Osteocyte (in vitro differentiated cells): Measurements from ENCODE around the gene ANKRD55. TPM values are rescaled to one million over a fixed set of nuclear protein-coding genes. Genes with fewer than 3 reads are reported as not detected.
A peak's percentile ranks its signal among the peaks of the same experiment; 100 is the strongest.
"Not testable (repeated sequence)": the region's sequence is repeated elsewhere in the genome, so short reads cannot be mapped to it uniquely, and the experiment has no call there.

Experiments used
- DNase-seq: peaks from one replicate; pipeline ENCODE4 v3.0.0; 2021; ENCODE audit warnings: mixed read lengths; ENCODE audit not compliant: unreplicated experiment; ENCODE audit errors: extremely low spot score
- H3K27ac Mint-ChIP-seq: one replicate; pipeline ENCODE4 v1.8.0; 2021; ENCODE audit warnings: mild to moderate bottlenecking, mixed read lengths; ENCODE audit not compliant: unreplicated experiment
- H3K27me3 Mint-ChIP-seq: one replicate; pipeline ENCODE4 v1.8.0; 2021; ENCODE audit warnings: mixed read lengths; ENCODE audit not compliant: unreplicated experiment
- H3K36me3 Mint-ChIP-seq: one replicate; pipeline ENCODE4 v1.8.0; 2021; ENCODE audit warnings: mixed read lengths; ENCODE audit not compliant: unreplicated experiment
- H3K4me1 Mint-ChIP-seq: one replicate; pipeline ENCODE4 v1.8.0; 2021; ENCODE audit warnings: mixed read lengths; ENCODE audit not compliant: unreplicated experiment
- H3K4me3 Mint-ChIP-seq: one replicate; pipeline ENCODE4 v1.8.0; 2021; ENCODE audit warnings: mild to moderate bottlenecking, moderate library complexity, mixed read lengths; ENCODE audit not compliant: unreplicated experiment
- H3K9me3 Mint-ChIP-seq: one replicate; pipeline ENCODE4 v1.8.0; 2021; ENCODE audit warnings: mixed read lengths; ENCODE audit not compliant: unreplicated experiment
- total RNA-seq: library from RNA; stranded (reverse); gene quantifications from 2 replicates; pipeline ENCODE4 v1.2.1, GENCODE V29; 2021
- TF ChIP-seq, protein P1 (sequence below): fragments of 200-600 bp; sonication (generic); IDR thresholded peaks from 2 replicates; pipeline ENCODE4 v1.5.0; 2021; ENCODE audit warnings: antibody characterized with exemption, mild to moderate bottlenecking, moderate library complexity

The ANKRD55 gene
- total RNA-seq, 1 donor from 2014 or later, result not detected

DNA sequence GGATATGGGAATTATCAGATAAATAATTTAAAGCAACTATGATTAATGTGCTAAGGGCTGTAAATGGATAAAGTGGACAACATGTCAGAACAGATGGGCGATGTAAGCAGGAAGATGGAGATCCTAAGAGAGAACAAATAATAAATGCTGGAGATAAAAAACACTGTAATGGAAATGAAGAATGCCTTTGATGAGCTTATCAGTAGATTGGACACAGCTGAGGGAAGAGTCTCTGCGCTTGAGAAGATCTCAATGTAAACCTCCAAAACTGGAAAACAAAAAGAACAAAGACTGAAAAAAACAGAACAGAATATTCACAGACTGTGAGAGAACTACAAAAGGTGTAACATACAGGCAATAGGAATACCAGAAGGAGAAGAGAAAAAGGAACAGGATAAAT, 102.5 kb downstream of the ANKRD55 start:
- DNase-seq, result no peak
- Mint-ChIP-seq H3K4me1 (no peaks in the 10 kb centered on the region), H3K4me3 (no peak overlapping the region), H3K36me3 (peaks cover 1% of the 10 kb centered on the region), H3K27ac (no peak overlapping the region), H3K27me3 (no peaks in the 10 kb centered on the region), H3K9me3 (peaks cover 15% of the 10 kb centered on the region)
- TF ChIP-seq, protein P1, sequence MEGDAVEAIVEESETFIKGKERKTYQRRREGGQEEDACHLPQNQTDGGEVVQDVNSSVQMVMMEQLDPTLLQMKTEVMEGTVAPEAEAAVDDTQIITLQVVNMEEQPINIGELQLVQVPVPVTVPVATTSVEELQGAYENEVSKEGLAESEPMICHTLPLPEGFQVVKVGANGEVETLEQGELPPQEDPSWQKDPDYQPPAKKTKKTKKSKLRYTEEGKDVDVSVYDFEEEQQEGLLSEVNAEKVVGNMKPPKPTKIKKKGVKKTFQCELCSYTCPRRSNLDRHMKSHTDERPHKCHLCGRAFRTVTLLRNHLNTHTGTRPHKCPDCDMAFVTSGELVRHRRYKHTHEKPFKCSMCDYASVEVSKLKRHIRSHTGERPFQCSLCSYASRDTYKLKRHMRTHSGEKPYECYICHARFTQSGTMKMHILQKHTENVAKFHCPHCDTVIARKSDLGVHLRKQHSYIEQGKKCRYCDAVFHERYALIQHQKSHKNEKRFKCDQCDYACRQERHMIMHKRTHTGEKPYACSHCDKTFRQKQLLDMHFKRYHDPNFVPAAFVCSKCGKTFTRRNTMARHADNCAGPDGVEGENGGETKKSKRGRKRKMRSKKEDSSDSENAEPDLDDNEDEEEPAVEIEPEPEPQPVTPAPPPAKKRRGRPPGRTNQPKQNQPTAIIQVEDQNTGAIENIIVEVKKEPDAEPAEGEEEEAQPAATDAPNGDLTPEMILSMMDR, result no peak

DNA sequence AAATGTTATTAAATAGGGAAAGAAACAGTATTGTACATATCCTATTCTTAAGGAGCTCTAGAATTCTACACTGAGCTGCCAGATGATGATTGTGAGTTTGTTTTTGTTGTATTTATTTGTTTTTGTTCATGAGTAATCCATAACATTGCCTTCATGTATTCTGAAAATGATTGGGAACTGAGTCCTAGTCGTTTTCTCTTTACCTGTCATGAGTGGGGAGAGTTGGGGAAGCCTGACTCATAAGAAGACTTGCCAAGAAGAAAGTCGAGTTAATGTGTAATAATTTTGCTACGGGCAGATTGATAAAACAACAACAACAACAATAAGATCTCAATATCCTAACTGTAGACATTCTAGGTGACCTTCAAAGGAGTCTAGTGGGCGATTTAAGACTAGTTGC, 103.8 kb downstream of the ANKRD55 start:
- TF ChIP-seq, protein P1, result no peak
- Mint-ChIP-seq H3K9me3 (peaks cover 15% of the 10 kb centered on the region), H3K4me1 (peaks cover 2% of the 10 kb centered on the region), H3K27ac (no peak overlapping the region), H3K27me3 (no peaks in the 10 kb centered on the region), H3K36me3 (peaks cover 1% of the 10 kb centered on the region), H3K4me3 (no peak overlapping the region)
- no peak for DNase-seq

DNA sequence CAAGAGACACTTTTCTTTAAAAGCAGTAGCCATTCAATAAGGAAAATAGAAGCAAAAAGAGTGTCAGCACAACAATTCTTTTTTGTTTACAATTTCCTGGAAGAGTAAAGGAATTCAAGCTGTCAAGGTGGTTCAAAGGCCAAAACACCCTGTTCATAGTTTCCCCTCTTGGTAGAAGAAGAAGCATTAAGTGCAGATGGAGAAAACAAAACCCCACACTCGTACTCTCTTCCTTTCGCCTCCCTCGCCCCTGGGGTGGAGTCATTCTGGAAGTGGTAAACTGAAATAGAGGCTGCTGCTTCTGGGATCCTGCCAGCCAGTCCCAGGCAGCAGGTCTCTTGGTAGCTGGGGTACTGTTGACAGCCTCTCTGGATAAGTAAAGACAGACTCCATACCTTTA, 105.0 kb downstream of the ANKRD55 start:
- TF ChIP-seq, protein P1, result no peak
- Mint-ChIP-seq H3K9me3 (peaks cover 15% of the 10 kb centered on the region), H3K36me3 (peaks cover 1% of the 10 kb centered on the region), H3K4me3 (no peak overlapping the region), H3K27ac (no peak overlapping the region), H3K4me1 (peaks cover 13% of the 10 kb centered on the region), H3K27me3 (no peaks in the 10 kb centered on the region)
- DNase-seq, result no peak

DNA sequence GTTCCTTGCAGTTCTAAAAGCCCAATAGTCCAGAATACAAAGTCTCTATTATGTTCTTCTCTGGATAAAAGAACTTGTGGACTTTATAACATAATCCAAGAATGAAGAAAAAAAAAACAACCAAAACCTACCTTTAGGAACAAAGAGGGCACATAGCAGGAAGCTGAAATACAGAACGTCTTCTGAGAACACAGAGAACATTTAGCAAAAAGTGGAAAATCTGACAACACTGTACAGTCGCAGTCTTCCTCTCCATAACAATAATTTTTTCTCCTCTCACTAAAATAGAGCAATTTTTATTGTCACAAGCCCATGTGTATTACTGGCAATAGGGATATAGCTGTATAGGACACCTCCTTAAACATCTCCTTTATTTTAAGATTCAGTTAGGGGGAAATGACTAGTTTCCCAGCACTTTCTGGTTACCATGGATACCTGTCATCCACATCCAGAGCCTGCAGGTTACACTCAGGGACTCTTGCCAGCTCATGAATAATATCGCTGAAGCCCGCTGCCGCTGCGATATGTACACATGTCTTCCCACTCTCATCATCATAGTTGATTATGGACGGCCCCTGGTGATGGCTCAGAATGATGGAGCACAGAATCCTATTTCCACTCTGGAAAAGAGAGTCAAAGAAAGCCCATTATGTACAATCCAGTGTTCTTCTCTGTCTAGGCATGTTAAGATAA, 106.5 kb downstream of the ANKRD55 start:
- Mint-ChIP-seq H3K4me1 (peaks cover 21% of the 10 kb centered on the region), H3K27me3 (no peaks in the 10 kb centered on the region), H3K9me3 (peaks cover 15% of the 10 kb centered on the region), H3K27ac (no peak overlapping the region), H3K4me3 (no peak overlapping the region), H3K36me3 (no peaks in the 10 kb centered on the region)
- no peak for DNase-seq
- TF ChIP-seq, protein P1, result no peak

DNA sequence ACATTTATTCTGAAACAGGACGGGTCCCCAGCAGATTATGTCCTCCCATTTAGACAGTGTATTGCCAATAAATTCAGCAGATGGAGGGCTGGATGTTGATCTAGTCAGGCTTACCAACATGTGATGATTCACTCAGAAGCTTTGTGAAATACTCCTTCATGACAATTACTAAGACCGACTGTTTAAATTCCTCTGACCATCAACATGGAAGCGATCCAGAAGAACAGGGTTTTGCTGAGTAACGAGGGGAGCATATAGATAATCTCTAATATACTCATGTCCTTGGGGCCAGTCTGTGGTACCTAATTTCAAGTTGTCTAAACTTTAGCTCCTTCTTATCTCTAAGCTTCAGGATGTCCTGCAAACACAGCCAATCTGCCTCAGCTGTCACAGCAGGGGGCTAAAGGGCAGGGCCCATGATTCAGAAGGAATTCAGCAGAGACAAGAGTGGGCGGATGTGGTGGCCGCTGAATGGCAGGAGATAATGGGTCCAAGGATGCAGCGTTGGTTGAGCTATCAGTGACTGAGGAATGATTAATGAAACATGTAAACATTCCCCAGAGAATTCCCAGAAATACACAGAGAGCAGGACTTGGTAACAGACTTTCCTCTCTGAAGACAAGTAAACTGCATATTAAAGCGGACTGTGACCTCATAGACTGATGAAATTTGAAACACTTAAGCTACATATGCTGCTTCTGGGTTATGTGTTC, 109.4 kb downstream of the ANKRD55 start:
- peak; percentile 88 for DNase-seq
- peak overlapping the region; percentile 94 for H3K27ac Mint-ChIP-seq
- no peaks in the 10 kb centered on the region for H3K27me3 Mint-ChIP-seq
- TF ChIP-seq, protein P1, result no peak
- H3K4me3 Mint-ChIP-seq, result no peak overlapping the region
- H3K36me3 Mint-ChIP-seq, result no peaks in the 10 kb centered on the region
- peaks cover 21% of the 10 kb centered on the region for H3K4me1 Mint-ChIP-seq
- no peaks in the 10 kb centered on the region for H3K9me3 Mint-ChIP-seq

DNA sequence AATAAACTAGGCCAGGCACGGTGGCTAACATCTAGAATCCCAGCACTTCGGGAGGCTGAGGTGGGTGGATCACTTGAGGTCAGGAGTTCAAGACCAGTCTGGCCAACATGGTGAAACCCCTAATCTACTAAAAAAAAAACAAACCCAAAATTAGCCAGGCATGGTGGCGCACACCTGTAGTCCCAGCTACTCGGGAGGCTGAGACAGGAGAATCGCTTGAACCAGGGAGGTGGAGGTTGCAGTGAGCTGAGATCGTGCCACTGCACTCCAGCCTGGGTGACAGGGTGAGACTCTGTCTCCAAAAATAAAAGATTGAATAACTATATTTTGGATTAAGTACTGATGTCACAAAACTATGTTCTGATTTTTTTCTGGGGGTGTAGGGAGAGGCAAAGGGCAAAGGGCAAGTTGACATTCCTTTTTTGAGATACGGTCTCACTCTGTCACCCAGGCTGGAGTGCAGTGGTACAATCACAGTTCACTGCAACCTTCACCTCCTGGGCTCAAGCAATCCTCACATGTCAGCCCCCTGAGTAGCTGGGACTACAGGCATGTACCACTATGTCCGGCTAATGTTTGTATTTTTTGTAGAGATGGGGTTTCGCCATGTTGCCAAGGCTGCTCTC, 110.7 kb downstream of the ANKRD55 start:
- H3K27ac Mint-ChIP-seq, result peak overlapping the region; percentile 63
- not testable (repeated sequence) for DNase-seq, H3K9me3 Mint-ChIP-seq, H3K27me3 Mint-ChIP-seq, H3K36me3 Mint-ChIP-seq, H3K4me3 Mint-ChIP-seq
- H3K4me1 Mint-ChIP-seq, result peaks cover 21% of the 10 kb centered on the region
